BJ (cell line): ENCODE data around the gene RB1. TPM values are rescaled to one million over a fixed set of nuclear protein-coding genes. Genes with fewer than 3 reads are reported as not detected.
A peak's percentile ranks its signal among the peaks of the same experiment; 100 is the strongest.

Experiments used
- CTCF ChIA-PET: fragments of 350-600 bp; formaldehyde crosslinking; extraction: SDS; loops from one replicate; lab custom pipeline; 2021; ENCODE audit warnings: antibody characterized with exemption, inconsistent platforms; lab: Yijun Ruan, JAX
- POLR2A ChIA-PET: fragments of 300-600 bp; sonication (Branson Sonifier 250); formaldehyde crosslinking; extraction: SDS; loops from one replicate; lab custom pipeline; 2021; ENCODE audit warnings: antibody characterized with exemption; lab: Charles Lee
- DNase-seq: peaks from one replicate; pipeline ENCODE4 v3.0.0-alpha.2; 2011; ENCODE audit warnings: low read depth
- H3K27me3 ChIP-seq: 2 replicates; pipeline ENCODE4 v1.6.0; 2011; ENCODE audit warnings: low read length; ENCODE audit not compliant: control insufficient read depth, insufficient read depth
- H3K36me3 ChIP-seq: 2 replicates; pipeline ENCODE4 v1.5.1; 2011; ENCODE audit warnings: low read length; ENCODE audit not compliant: control insufficient read depth, insufficient read depth
- H3K4me3 ChIP-seq: 2 replicates; pipeline ENCODE4 v1.5.1; 2011; ENCODE audit warnings: low read depth, mild to moderate bottlenecking, control low read depth, low read length
- CTCF ChIP-seq: IDR thresholded peaks from 2 replicates; pipeline ENCODE4 v1.5.1; 2011; ENCODE audit warnings: low read depth, mild to moderate bottlenecking, control low read depth, inconsistent platforms, low read length, moderate library complexity; ENCODE audit not compliant: insufficient read depth
- polyA plus RNA-seq: library from polyadenylated mRNA; depleted of rRNA; stranded (reverse); fragments of >200 nt; gene quantifications from 2 replicates; pipeline ENCODE4 v1.2.3, GENCODE V29; 2011

The RB1 gene
- polyA plus RNA-seq, 1 experiment: 11.2 TPM

DNA sequence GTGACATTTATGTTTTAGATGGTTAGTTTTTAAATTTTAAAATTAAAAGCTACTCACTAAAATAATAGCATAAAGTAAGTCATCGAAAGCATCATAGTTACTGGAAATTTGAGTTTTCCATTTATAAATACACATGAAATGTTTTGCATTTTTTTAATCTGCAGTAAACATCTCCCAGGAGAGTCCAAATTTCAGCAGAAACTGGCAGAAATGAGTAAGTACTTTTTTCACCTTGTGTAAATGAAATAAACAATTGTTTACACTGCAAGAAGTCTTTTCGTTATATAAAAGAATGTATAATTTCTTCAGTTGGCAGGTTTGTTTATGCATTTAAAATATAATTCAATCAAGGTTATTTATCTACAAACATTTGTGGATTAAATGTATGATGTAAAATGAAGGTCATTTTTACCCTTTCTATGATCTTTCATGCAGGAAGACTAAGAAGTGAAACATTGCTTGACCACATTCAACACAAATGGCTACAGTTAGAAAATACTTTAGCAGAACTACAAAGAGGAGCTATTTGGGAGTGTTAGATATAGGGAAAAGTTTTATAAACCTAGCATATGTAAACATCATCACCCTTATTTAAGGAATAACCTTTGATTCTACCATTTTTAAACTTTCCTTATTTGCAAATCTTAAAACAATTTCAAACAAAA lies 173.8 kb downstream of the RB1 start:
- ChIA-PET CTCF (interaction anchor here (0.6 to 1.3 kb wide), 4 partner anchors 21 to 57 kb away, joined by 3 read pairs; no protein-coding TSS in a partner anchor), POLR2A (interaction anchor here (0.5 kb wide), 1 partner anchor 152 kb away, joined by 5 read pairs; no protein-coding TSS in a partner anchor)
- no peak for TF ChIP-seq CTCF
- Histone ChIP-seq H3K4me3 (no peak overlapping the region), H3K36me3 (no peaks in the 10 kb centered on the region), H3K27me3 (no peaks in the 10 kb centered on the region)
- DNase-seq: no peak

DNA sequence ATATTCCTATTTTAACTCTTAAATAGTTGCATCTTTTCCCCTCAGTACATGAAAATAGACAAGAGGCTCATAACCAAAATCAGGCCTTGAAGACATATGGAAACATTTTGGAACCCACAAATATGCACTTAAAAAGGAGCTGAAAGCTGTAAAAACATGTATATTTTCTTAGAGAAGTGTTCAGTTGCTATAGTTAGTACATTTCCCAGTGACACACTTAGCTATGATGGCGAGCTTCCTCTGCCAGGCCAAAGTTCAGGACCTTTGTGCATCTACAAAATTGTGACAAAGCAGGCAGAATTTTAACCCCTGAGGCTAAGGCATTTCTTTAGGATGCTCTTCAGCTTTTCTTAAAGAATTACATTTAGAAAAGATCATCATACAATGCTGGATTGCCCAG lies 174.8 kb downstream of the RB1 start:
- DNase-seq: peak; percentile 46
- ChIA-PET CTCF (interaction anchor here (1.1 kb wide), 1 partner anchor 102 kb away, joined by 4 read pairs; no protein-coding TSS in a partner anchor), POLR2A (no interaction called here)

DNA sequence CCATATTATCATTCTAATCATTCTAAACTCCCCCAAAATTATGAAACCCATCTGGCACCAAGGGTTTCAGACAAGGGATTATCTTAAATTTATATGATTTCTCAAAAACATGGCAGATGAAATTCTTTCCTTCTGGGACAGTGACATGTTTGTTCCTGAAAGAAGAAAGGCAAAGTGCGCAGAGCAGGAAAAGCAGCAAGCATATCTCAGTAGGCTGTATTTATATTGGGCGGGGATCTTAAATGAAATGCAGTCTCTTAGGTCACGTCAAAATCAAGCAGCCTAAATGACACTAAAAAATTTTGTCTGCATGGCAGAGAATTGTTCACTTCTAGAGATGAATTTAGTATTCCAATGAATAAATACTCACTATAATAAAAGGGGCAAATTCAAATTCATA lies 180.0 kb downstream of the RB1 start:
- CTCF ChIA-PET: interaction anchor here (0.8 kb wide), 1 partner anchor 13 kb away, joined by 3 read pairs; no protein-coding TSS in a partner anchor

More for the DNA sequence above, 174.8 kb downstream of the RB1 start:
- no peak for TF ChIP-seq CTCF
- H3K36me3 ChIP-seq: no peaks in the 10 kb centered on the region; the same call in 1 of the 2 replicates
- H3K4me3 ChIP-seq: no peak overlapping the region
- no peaks in the 10 kb centered on the region for H3K27me3 ChIP-seq

DNA sequence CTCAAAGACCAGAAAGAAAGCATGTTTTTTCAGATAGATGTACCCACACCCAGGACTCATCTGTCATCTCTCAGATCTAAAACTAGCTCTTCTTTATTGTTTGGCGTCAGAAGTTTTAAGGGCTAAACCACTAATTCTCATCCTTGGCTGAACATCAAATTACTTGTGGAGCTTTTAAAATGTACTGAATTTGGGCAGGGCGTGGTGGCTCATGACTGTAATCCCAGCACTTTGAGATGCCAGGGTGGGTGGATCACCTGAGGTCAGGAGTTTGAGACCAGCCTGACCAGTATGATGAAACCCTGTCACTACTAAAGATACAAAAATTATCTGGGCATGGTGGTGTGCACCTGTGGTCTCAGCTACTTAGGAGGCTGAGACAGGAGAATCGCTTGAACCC lies 181.9 kb downstream of the RB1 start:
- Histone ChIP-seq H3K27me3 (no peaks in the 10 kb centered on the region), H3K36me3 (no peaks in the 10 kb centered on the region; the same call in 1 of the 2 replicates), H3K4me3 (no peak overlapping the region)
- ChIA-PET POLR2A (no interaction called here), CTCF (no interaction called here)
- no peak for DNase-seq
- TF ChIP-seq CTCF: no peak

More for the DNA sequence above, 180.0 kb downstream of the RB1 start:
- Histone ChIP-seq H3K27me3 (no peaks in the 10 kb centered on the region), H3K4me3 (no peak overlapping the region), H3K36me3 (no peaks in the 10 kb centered on the region; the same call in 1 of the 2 replicates)
- TF ChIP-seq CTCF: no peak
- POLR2A ChIA-PET: no interaction called here
- DNase-seq: no peak

GRCh38 chr13:48486362-48486761 lies 182.8 kb downstream of the RB1 start:
- CTCF ChIA-PET: no interaction called here
- DNase-seq: no peak

More at GRCh38 chr13:48486362-48486761, 182.8 kb downstream of the RB1 start:
- Histone ChIP-seq H3K36me3 (no peaks in the 10 kb centered on the region; the same call in 1 of the 2 replicates), H3K27me3 (no peaks in the 10 kb centered on the region), H3K4me3 (no peak overlapping the region)
- POLR2A ChIA-PET: no interaction called here
- TF ChIP-seq CTCF: no peak
